AML-193 (cell line): ENCODE data around the gene DDR2.

ENCODE experiments used
- DNase-seq, 2 experiments: peaks; one replicate each; lab custom pipeline; 2025; lab: John Stamatoyannopoulos, UW

The DDR2 gene

GRCh38 chr1:162629651-162630050 is 2.6 kb upstream of the DDR2 start:
- no peak for DNase-seq

- no peak for DNase-seq
These were observed 595 bp upstream of the DDR2 start for GRCh38 chr1:162631546-162632191.

- no peak for DNase-seq
These were observed 425 bp downstream of the DDR2 start for GRCh38 chr1:162632698-162633080.

GRCh38 chr1:162633081-162633762 is 958 bp downstream of the DDR2 start:
- DNase-seq = no peak

GRCh38 chr1:162635418-162635817 is 3.2 kb downstream of the DDR2 start:
- DNase-seq = no peak

- no peak for DNase-seq
These were observed 7.5 kb downstream of the DDR2 start for GRCh38 chr1:162639718-162640117.

GRCh38 chr1:162641114-162641513 is 8.8 kb downstream of the DDR2 start:
- DNase-seq = no peak

- no peak for DNase-seq
These were observed 12.7 kb downstream of the DDR2 start for GRCh38 chr1:162644986-162645314.

GRCh38 chr1:162645666-162646065 is 13.4 kb downstream of the DDR2 start:
- DNase-seq = no peak

GRCh38 chr1:162649583-162649982 is 17.3 kb downstream of the DDR2 start:
- no peak for DNase-seq

GRCh38 chr1:162654915-162655620 is 22.8 kb downstream of the DDR2 start:
- no peak for DNase-seq

- no peak for DNase-seq
These were observed 24.0 kb downstream of the DDR2 start for GRCh38 chr1:162656266-162656665.

- no peak for DNase-seq
These were observed 28.3 kb downstream of the DDR2 start for GRCh38 chr1:162660574-162660973.

- DNase-seq = no peak
These were observed 29.1 kb downstream of the DDR2 start for GRCh38 chr1:162661336-162661735.

GRCh38 chr1:162662013-162662412 is 29.7 kb downstream of the DDR2 start:
- DNase-seq = no peak

GRCh38 chr1:162663086-162663485 is 30.8 kb downstream of the DDR2 start:
- DNase-seq = no peak

GRCh38 chr1:162663589-162664106 is 31.4 kb downstream of the DDR2 start:
- no peak for DNase-seq

- no peak for DNase-seq
These were observed 33.9 kb downstream of the DDR2 start for GRCh38 chr1:162666006-162666645.

GRCh38 chr1:162667381-162668080 is 35.3 kb downstream of the DDR2 start:
- DNase-seq = no peak

GRCh38 chr1:162670928-162671663 is 38.8 kb downstream of the DDR2 start:
- no peak for DNase-seq

GRCh38 chr1:162671664-162672410 is 39.6 kb downstream of the DDR2 start:
- no peak for DNase-seq
